Left lung (tissue), 10 donors: Measurements from ENCODE around the gene FRMD4A. TPM values are rescaled to one million over a fixed set of nuclear protein-coding genes. Genes with fewer than 3 reads are reported as not detected.
"Not testable (repeated sequence)": the region's sequence is repeated elsewhere in the genome, so short reads cannot be mapped to it uniquely, and the experiment has no call there.

Source experiments
- ATAC-seq: fragments of 200-7000 bp; cut with Tn5 transposase; one replicate; pipeline ENCODE4 v1.9.1; 2020; ENCODE audit warnings: moderate library complexity
- DNase-seq, 4 donors: peaks; one replicate each; pipeline ENCODE4 v3.0.0-alpha.2; 2013 to 2020
- H3K27ac ChIP-seq, 2 donors: fragments of 200-600 bp; sonication (generic) in 1 of 2; one replicate each; pipeline versions ENCODE4 v1.5.0 to v1.8.0; 2020 to 2021
- H3K27me3 ChIP-seq, 2 donors: fragments of 200-600 bp; sonication (generic) in 1 of 2; one replicate each; pipeline versions ENCODE4 v1.5.0 to v1.8.0; 2020 to 2021
- H3K36me3 ChIP-seq, 2 donors: fragments of 200-600 bp; sonication (generic) in 1 of 2; one replicate each; pipeline versions ENCODE4 v1.5.0 to v1.8.0; 2020 to 2021
- H3K4me1 ChIP-seq, 2 donors: fragments of 200-600 bp; one replicate each; pipeline ENCODE4 v1.8.0; 2021
- H3K4me3 ChIP-seq, 2 donors: fragments of 200-600 bp; sonication (generic) in 1 of 2; one replicate each; pipeline versions ENCODE4 v1.5.0 to v1.8.0; 2020 to 2021; ENCODE audit warnings: mild to moderate bottlenecking in 1 of 2
- H3K9me3 ChIP-seq, 2 donors: fragments of 200-600 bp; sonication (generic) in 1 of 2; one replicate each; pipeline versions ENCODE4 v1.5.0 to v1.8.0; 2020 to 2021
- intact Hi-C, 2 donors: fragments of 100-400 bp; cut with DNase I; formaldehyde crosslinking; loops; one replicate each; pipeline versions ENCODE4 v1.11.2 to v1.14.2; 2022
- polyA plus RNA-seq, 6 donors: library from polyadenylated mRNA; unstranded; fragments of 120-200 nt; gene quantifications; one replicate each; pipeline ENCODE4 v1.2.1, GENCODE V29; 2013; ENCODE audit not compliant: insufficient read length in 6 of 6
- total RNA-seq, 2 donors: library from RNA; stranded (reverse); fragmentation: NEBNext Ultra II Directional; extraction: Animal tissue kit (Norgen Biotek cat#: 25700); gene quantifications; one replicate each; pipeline ENCODE4 v1.2.1, GENCODE V29; 2021
- TF ChIP-seq, protein P1 (sequence below), 2 donors: fragments of 200-600 bp; sonication (generic) in 1 of 2; IDR thresholded peaks; one replicate each; pipeline versions ENCODE4 v1.5.0 to v1.8.0; 2021; ENCODE audit warnings: antibody characterized with exemption in 2 of 2
- donor health status: DM: no; HTN: yes; CAD: no.
- donor health status: DM: no; HTN: no; CAD: no.

The FRMD4A gene
- total and polyA plus RNA-seq, 8 donors, result 33.9 to 62.8 (median 57.0) TPM

DNA sequence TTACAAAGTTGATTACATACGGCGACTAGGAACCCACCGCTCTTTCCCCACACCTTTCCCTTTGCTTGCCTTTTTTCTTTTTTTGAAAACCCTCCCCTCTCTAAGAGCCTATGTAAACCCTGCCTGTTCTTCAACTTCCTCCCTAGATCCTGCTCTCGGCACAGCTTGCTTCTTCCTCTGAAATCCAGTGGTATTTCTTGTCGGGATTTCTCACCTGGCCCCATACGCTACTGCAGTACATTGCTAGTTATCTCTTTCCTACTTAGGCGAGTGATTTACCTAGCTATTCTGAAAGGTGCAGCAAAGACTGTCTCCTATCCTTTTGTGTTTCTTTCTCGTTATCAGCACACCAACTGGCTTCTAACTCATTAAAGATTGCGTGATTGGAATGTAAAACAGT lies 372.9 kb downstream of the FRMD4A start:
- DNase-seq (no peak), ATAC-seq (no peak)
- H3K4me3 ChIP-seq, result no peak overlapping the region
- no peaks in the 10 kb centered on the region for H3K9me3 ChIP-seq
- intact Hi-C loops, result loop anchor here in 1 of 2 donors (10.0 kb wide), 1 partner anchor 173 kb away; no protein-coding TSS in a partner anchor
- no peaks in the 10 kb centered on the region for H3K27me3 ChIP-seq
- no peaks in the 10 kb centered on the region for H3K4me1 ChIP-seq
- TF ChIP-seq, protein P1, sequence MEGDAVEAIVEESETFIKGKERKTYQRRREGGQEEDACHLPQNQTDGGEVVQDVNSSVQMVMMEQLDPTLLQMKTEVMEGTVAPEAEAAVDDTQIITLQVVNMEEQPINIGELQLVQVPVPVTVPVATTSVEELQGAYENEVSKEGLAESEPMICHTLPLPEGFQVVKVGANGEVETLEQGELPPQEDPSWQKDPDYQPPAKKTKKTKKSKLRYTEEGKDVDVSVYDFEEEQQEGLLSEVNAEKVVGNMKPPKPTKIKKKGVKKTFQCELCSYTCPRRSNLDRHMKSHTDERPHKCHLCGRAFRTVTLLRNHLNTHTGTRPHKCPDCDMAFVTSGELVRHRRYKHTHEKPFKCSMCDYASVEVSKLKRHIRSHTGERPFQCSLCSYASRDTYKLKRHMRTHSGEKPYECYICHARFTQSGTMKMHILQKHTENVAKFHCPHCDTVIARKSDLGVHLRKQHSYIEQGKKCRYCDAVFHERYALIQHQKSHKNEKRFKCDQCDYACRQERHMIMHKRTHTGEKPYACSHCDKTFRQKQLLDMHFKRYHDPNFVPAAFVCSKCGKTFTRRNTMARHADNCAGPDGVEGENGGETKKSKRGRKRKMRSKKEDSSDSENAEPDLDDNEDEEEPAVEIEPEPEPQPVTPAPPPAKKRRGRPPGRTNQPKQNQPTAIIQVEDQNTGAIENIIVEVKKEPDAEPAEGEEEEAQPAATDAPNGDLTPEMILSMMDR (IDR thresholded peaks at IDR 0.05), result no peak
- H3K36me3 ChIP-seq, result no peaks in the 10 kb centered on the region
- H3K27ac ChIP-seq, result no peak overlapping the region

DNA sequence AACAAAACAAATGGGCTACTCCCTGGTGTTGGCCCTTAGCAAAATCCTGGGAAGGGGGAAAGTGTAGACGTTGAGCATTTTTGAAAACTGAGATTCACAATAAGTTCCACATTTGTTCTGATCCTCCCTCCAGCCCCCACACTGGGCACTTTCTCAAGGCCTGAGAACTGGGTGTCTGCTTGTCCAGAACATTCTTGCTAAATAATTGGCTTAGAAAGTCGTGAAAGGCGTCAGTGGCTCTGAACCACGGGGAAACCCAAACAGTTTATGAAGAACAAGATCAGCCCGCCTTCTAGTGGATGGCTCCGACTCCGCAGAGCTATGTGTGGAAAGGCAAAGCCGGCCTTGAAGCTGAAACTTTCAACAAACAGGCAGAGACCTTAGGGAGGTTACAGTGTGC lies 373.9 kb downstream of the FRMD4A start:
- DNase-seq, result peak in 3 of 4 donors; percentile 45 to 82 (median 69)
- TF ChIP-seq, protein P1 (IDR thresholded peaks at IDR 0.05), result peak in 1 of 2 donors; percentile 36

DNA sequence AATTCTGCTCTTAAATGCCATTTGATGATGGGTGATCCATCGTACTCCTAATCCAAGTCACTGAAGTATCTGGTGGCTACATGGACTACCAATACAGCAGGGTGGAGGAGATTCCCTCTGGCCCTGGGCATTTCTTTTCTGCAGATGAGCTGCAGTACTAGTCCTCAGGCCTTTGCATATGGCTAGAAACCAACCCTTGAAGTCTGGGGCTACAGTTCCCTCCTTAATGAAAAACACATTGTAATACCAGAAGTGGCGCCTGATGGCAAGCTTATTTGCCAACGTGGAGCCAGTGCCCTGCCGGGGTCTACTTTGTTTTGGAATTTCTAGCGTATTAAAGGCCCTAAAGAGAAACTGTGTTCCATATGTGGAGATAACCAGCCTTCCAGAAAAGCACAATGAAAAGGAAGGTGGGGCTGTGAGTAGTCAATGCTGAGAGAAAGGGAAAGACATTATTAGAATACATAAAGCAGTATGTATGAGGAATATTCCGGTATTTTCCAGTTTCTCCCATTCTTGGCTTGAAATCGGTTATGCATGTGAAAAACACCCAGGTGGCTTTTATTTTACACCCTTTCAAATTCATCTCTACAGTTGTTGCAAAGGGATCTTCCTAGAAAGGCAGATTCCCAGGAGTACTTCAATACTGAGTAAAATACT lies 375.2 kb downstream of the FRMD4A start:
- Histone ChIP-seq H3K27me3 (no peaks in the 10 kb centered on the region), H3K36me3 (no peaks in the 10 kb centered on the region), H3K27ac (no peak overlapping the region), H3K9me3 (no peaks in the 10 kb centered on the region), H3K4me3 (no peak overlapping the region), H3K4me1 (no peaks in the 10 kb centered on the region)
- TF ChIP-seq, protein P1 (IDR thresholded peaks at IDR 0.05), result no peak
- ATAC-seq, result no peak
- no peak for DNase-seq
- intact Hi-C loops, result loop anchor here in 1 of 2 donors (10.0 kb wide), 1 partner anchor 171 kb away; no protein-coding TSS in a partner anchor

More for the DNA sequence above, 373.9 kb downstream of the FRMD4A start:
- Histone ChIP-seq H3K36me3 (no peaks in the 10 kb centered on the region), H3K9me3 (no peaks in the 10 kb centered on the region), H3K4me1 (no peaks in the 10 kb centered on the region), H3K4me3 (no peak overlapping the region), H3K27me3 (no peaks in the 10 kb centered on the region), H3K27ac (peak overlapping the region; percentile 4 to 20)
- peak; percentile 78 for ATAC-seq
- intact Hi-C loops, result loop anchor here in 1 of 2 donors (10.0 kb wide), 1 partner anchor 172 kb away; no protein-coding TSS in a partner anchor

DNA sequence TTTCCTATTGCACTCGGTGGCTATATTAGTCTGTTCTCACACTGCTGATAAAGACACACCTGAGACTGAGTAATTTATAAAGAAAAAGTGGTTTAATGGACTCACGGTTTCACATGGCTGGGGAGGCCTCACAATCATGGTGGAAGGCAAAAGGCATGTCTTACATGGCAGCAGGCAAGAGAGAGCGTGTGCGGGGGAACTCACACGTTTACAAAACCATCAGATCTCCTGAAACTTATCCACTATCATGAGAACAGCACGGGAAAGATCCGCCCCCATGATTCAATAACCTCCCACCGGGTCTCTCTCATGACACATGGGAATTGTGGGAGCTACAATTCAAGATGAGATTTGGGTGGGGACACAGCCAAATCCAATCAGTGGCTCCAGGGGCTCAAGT lies 376.5 kb downstream of the FRMD4A start:
- ATAC-seq, H3K27me3 ChIP-seq, DNase-seq, H3K9me3 ChIP-seq, H3K27ac ChIP-seq, H3K4me1 ChIP-seq, H3K4me3 ChIP-seq, H3K36me3 ChIP-seq: not testable (repeated sequence)
- intact Hi-C loops, result loop anchor here in 1 of 2 donors (10.0 kb wide), 1 partner anchor 169 kb away; no protein-coding TSS in a partner anchor

DNA sequence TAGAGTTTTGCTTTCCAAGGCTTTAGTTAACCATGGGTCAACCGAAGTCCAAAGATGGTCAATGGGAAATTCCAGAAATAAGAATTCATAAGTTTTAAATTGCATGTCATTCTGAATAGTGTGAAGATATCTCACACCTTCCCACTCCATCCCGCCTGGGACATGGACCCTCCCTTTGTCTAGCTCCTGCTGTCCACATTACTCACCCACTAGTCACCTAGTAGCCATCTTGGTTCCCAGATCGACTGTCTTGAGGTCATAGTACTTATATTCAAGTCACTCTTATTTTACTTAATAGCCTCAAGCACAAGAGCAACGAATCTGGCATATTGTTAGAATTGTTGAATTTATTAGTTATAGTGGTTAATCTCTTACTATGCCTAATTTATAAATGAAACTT lies 377.4 kb downstream of the FRMD4A start:
- Histone ChIP-seq H3K27me3 (no peaks in the 10 kb centered on the region), H3K4me3 (no peak overlapping the region), H3K27ac (no peak overlapping the region), H3K4me1 (no peaks in the 10 kb centered on the region), H3K9me3 (no peaks in the 10 kb centered on the region), H3K36me3 (no peaks in the 10 kb centered on the region)
- no peak for ATAC-seq
- intact Hi-C loops, result loop anchor here in 1 of 2 donors (10.0 kb wide), 1 partner anchor 169 kb away; no protein-coding TSS in a partner anchor
- DNase-seq, result no peak
- TF ChIP-seq, protein P1 (IDR thresholded peaks at IDR 0.05), result no peak
